ENCODE results near the gene C1QL1.

The C1QL1 gene

DNA sequence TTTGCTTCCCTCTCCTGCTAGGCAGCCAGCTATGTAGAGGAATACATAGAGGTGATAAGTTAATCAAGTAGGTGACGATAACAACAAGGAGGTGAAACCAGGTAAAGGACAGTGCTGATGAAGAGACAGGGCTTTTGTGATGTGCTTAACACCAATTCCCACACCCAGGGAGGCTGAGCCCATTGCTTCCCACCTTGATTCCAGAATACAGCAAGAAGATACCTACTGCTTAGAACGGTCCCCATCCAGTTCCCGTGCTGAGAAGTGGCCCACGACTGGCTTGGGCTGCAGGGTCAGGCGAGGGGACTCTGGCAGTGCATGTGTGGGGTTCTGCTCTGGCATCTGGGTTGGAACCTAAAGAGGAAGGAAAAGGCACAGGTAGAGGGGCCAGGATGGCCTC lies 36.7 kb downstream of the C1QL1 start:
- no peak for DNase-seq (ENCODE audit: low read depth, low spot score)
- H3K4me3 ChIP-seq (ENCODE audit: low read depth, low read length) = no peak overlapping the region
- TF ChIP-seq CTCF (IDR thresholded peaks at IDR 0.05; ENCODE audit: insufficient read depth, low read length, missing control alignments) = no peak
- ChIA-PET POLR2A (interaction anchor here (0.7 kb wide), 1 partner anchor 1041 kb away, joined by 3 read pairs; no protein-coding TSS in a partner anchor), CTCF (interaction anchor here (1.0 to 6.3 kb wide), 6 partner anchors 9 to 204 kb away, joined by 3 to 52 read pairs (median 4); partner anchors contain the start of gene ACBD4)

DNA sequence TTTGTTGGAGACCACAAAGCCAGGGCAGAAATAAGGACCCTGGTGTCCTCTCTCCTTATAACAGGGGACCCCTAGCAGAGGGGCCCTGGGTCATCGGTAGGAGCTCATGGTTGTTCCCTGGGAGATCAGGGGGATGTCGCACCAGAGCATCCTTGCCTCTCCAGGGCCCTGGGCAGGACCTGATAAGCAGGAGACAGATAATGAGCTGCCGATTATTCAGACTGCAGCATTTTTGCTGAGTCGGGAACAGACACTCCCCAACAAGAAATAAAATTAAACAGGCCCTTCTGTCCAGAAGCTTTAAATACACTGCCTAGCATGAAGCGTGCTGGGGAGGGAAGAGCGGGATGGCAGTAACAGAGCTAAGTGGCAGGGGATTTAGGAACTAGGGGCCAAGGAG lies 37.4 kb downstream of the C1QL1 start:
- no peak for DNase-seq (ENCODE audit: low read depth, low spot score)
- TF ChIP-seq CTCF (IDR thresholded peaks at IDR 0.05; ENCODE audit: insufficient read depth, low read length, missing control alignments) = no peak
- no peak overlapping the region for H3K4me3 ChIP-seq (ENCODE audit: low read depth, low read length)
- POLR2A ChIA-PET = interaction anchor here (0.7 kb wide), 1 partner anchor 1041 kb away, joined by 3 read pairs; no protein-coding TSS in a partner anchor
- CTCF ChIA-PET = interaction anchor here (1.0 to 6.3 kb wide), 5 partner anchors 10 to 90 kb away, joined by 3 to 52 read pairs (median 3); no protein-coding TSS in a partner anchor

- H3K4me3 ChIP-seq (ENCODE audit: low read depth, low read length) = no peak overlapping the region
- no peak for DNase-seq (ENCODE audit: low read depth, low spot score)
- CTCF ChIA-PET = interaction anchor here (0.9 to 6.3 kb wide), 3 partner anchors 8 to 91 kb away, joined by 3 to 52 read pairs (median 49); no protein-coding TSS in a partner anchor
- TF ChIP-seq CTCF (IDR thresholded peaks at IDR 0.05; ENCODE audit: insufficient read depth, low read length, missing control alignments) = no peak
- POLR2A ChIA-PET = no interaction called here
Measured at GRCh38 chr17:44928950-44929720, 39.0 kb downstream of the C1QL1 start.

DNA sequence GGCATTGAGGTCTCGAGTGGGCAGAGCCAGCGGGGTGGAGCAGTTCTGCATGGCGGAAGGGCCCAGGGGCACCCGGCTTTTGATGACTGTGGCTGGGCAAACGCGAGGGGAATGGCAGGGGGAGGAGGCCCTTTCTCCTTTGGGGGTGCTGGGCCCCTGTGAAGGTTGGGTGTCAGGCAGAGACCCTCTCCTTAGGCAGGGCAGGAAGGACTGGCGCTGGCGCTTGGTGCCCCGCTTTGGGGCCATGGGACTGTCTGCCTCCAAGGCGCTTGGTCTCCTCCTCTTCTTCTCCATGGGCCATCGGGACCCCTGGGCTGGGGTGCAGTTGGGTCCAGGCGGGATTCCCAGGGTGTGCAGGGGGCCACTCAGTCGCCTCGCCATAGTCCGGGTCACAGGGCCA lies 40.0 kb downstream of the C1QL1 start:
- H3K4me3 ChIP-seq (ENCODE audit: low read depth, low read length) = no peak overlapping the region
- ChIA-PET POLR2A (no interaction called here), CTCF (interaction anchor here (1.0 to 22.1 kb wide), 5 partner anchors 17 to 324 kb away, joined by 3 to 673 read pairs (median 6); partner anchors contain the start of gene ACBD4)
- TF ChIP-seq CTCF (IDR thresholded peaks at IDR 0.05; ENCODE audit: insufficient read depth, low read length, missing control alignments) = no peak
- DNase-seq (ENCODE audit: low read depth, low spot score) = no peak

DNA sequence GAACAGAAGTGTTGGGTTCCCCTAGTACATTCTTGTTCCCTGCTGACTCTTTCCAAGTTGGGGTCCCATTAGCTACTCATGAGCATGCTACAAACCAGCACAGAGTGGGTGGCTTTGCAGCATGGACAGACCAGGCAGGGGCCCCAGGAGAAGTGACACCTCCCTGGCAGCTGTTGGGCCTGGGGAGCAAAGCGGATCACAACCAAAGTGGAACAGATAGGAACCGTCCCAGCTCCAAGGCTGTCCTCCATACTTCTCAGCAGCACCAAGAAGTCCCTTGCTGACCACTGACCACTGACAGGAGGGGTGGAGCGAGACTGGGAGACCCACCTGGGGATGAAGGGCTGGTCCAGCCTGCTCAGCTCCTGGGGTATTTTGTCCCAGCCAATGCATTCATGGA lies 40.4 kb downstream of the C1QL1 start:
- H3K4me3 ChIP-seq (ENCODE audit: low read depth, low read length) = no peak overlapping the region
- ChIA-PET POLR2A (no interaction called here), CTCF (interaction anchor here (1.0 to 22.1 kb wide), 5 partner anchors 17 to 324 kb away, joined by 3 to 673 read pairs (median 4); partner anchors contain the start of gene ACBD4)
- no peak for TF ChIP-seq CTCF (IDR thresholded peaks at IDR 0.05; ENCODE audit: insufficient read depth, low read length, missing control alignments)
- no peak for DNase-seq (ENCODE audit: low read depth, low spot score)

- CTCF ChIA-PET = interaction anchor here (0.9 to 22.1 kb wide), 6 partner anchors 8 to 222 kb away, joined by 3 to 673 read pairs (median 5); partner anchors contain the start of genes ACBD4 and GFAP
- no peak overlapping the region for H3K4me3 ChIP-seq (ENCODE audit: low read depth, low read length)
- POLR2A ChIA-PET = interaction anchor here (0.6 kb wide), 1 partner anchor 80 kb away, joined by 3 read pairs; no protein-coding TSS in a partner anchor
- DNase-seq (ENCODE audit: low read depth, low spot score) = no peak
- TF ChIP-seq CTCF (IDR thresholded peaks at IDR 0.05; ENCODE audit: insufficient read depth, low read length, missing control alignments) = no peak
Measured at GRCh38 chr17:44926821-44927525, 41.1 kb downstream of the C1QL1 start.

All from AG04449 (cell line).